Adipose tissue (tissue), 3 donors: ENCODE results near the gene GTF2E1. TPM values are rescaled to one million over a fixed set of nuclear protein-coding genes. Genes with fewer than 3 reads are reported as not detected.

ENCODE experiments used
- H3K27ac ChIP-seq: one replicate; pipeline ENCODE4 v1.5.1; 2013; ENCODE audit warnings: low read depth, low read length
- WGBS, 3 donors: extraction: QIAGEN DNeasy Blood & Tissue Kit; methylation state at CpG; one replicate each; pipeline ENCODE4 v1.1.7; 2013; 5-methylcytosine and 5-hydroxymethylcytosine counted together
- polyA plus RNA-seq, 3 donors: library from polyadenylated mRNA; stranded (reverse); fragments of 200-250 nt; gene quantifications; one replicate each; pipeline ENCODE4 v1.2.3, GENCODE V29; 2013
- donor health status: healthy with polysubstance abuse.
- donor health status: Bipolar disorder and iron deficiency.
- donor health status: healthy.

Gene GTF2E1
- polyA plus RNA-seq, 3 donors: 3.0 to 5.6 (median 3.1) TPM

DNA sequence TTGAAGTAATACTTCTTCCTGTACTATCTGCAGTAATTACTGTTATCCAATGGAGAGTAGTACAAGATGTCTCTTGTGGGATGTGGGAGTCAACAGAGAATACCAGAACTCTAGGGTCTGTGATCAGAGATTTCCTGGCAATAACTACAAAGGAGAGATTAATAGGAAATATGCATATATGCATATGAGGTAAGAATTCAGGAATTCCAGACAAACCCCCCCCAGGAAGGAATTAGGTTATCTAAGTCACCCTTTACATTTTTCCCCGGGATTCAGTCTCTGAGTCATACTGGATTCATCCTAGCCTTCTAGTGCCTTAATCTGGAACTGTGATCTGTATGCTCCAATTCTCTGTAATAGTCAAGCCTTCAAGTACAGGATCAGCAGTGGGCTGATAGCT is 49.4 kb downstream of the GTF2E1 start:
- no peak overlapping the region for H3K27ac ChIP-seq
- WGBS, 3 donors: 62 to 83% (median 81%) methylated on average over 1 of the region's 1 CpG

DNA sequence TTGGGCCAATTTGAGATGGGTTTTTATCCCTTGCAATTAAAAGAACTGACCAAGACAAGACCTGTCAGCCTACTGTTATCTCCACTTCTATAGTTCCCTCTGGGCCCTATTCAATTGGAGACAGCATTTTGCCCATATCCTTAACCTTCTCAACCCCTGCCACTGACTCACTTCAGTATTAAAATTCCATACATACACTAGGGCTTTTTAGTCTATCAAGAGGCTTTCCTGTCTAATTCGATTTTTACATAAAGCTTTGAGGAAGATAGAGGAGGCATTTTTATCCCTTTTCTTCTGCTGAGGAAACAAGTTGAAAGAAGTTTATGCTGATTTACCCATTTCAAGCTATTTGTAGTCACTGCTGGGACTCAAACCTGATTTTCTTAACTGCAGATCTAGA is 51.1 kb downstream of the GTF2E1 start:
- no peak overlapping the region for H3K27ac ChIP-seq
- 71 to 92% (median 78%) methylated on average over 1 of the region's 1 CpG for WGBS, 3 donors

DNA sequence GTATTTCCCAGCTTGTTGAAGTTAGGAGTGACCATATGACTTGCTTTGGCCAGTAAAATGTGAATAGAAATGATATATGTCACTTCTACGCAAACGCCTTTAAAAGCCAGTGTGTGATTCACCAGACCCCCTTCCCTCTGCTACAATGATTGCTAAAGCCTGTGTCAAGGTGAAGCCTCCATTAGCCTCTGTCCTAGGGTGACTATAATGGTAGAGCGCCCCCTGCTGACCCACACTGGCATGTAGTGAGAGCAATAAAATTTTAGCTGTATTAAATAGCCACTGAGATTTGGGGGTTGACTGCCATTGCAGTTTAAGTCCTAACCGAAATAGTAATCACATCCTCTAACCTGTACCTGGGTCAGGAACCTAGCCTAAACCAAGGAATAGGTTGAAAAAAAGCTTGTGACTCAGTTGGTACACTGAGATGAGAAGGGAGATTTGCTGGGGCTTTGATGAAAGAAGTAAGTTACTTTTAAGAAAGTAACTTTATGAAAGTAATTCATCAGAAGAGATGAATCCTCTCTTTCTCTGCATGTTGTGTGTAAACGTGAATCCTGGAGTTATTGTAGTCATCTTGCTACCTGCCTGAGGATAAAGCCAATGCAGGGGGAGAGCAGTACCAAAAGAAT is 52.6 kb downstream of the GTF2E1 start:
- 26 to 57% (median 28%) methylated on average over 5 of the region's 5 CpGs for WGBS, 3 donors
- H3K27ac ChIP-seq: no peak overlapping the region

DNA sequence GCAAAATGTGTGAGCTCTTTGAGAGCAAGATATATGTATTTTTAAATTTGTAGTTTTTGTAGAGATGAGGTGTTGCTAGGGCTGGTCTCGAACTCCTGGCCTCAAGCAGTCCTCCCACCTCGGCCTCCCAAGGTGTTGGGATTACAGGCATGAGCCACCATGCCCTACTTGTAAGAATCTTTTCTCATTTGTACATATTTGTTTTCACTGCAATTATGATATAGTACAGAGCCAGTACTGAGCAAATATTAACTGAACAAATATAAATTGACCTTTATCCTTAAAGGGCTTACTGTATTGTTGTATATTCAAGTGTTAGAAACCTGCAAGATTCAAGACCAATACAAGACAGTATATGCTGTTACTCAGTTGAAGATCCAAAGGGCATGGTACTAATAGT is 53.4 kb downstream of the GTF2E1 start:
- H3K27ac ChIP-seq: no peak overlapping the region
- 49 to 77% (median 72%) methylated on average over 2 of the region's 2 CpGs for whole genome bisulfite sequencing, 3 donors

DNA sequence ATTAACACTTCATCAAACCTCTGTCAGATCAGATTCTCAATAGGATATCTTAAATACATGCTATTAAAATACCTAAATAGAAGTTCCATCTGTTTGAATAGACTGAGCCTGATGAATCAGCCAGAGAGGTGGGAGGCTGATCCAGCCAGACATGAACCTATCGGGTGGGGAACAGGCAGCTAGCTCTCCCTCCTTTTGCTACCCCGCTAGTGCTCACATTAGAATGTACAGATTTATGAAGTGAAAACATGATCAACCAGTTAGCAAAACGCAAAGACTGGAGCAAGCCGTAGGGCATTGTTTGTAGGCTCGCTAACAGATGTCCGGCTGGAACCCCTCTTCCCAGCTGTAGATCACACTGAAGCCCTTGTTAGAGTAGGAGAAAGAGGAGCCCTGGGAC is 54.4 kb downstream of the GTF2E1 start:
- whole genome bisulfite sequencing, 3 donors: 79 to 88% (median 86%) methylated on average over 6 of the region's 6 CpGs
- H3K27ac ChIP-seq: no peak overlapping the region

DNA sequence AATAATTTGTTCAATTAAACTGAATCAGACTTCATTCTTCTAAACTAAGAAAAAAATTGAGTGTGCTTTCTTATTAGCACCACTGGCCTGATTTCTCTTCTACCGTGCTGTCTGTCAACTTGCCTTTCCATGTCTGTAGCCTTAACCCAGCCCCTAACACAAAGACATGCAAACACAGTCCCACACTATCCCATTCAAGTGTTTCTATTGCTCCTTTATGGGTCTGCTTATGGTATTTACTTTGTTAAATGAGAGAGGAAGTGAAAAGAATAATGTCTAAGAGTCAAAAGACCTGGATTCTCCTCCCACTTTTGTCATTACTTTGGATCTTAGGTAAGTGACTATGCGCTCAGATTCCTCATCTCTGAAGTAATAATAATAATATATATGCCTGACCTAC is 55.3 kb downstream of the GTF2E1 start:
- H3K27ac ChIP-seq: no peak overlapping the region
- 86 to 92% (median 90%) methylated on average over 2 of the region's 2 CpGs for WGBS, 3 donors

DNA sequence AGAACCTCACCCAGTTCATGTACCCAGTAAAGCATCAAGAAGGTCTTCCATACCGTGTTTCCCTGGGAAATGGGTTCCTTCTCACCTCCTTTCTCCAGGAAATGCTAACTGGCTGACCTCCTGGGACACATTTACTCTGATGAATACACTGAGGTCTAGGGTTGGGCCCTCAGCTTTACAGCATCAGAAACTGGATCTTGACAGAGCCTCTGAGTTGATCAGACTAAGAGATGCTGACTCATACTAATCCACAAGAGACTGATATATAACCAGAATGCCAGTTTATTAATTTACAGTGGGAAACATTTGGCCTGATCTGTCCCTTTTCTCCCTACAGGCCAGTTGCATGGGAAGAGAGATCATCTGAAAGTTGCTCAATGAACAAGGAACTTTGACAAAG is 55.8 kb downstream of the GTF2E1 start:
- no peak overlapping the region for H3K27ac ChIP-seq
- 57 to 94% (median 65%) methylated on average over 1 of the region's 1 CpG for WGBS, 3 donors

DNA sequence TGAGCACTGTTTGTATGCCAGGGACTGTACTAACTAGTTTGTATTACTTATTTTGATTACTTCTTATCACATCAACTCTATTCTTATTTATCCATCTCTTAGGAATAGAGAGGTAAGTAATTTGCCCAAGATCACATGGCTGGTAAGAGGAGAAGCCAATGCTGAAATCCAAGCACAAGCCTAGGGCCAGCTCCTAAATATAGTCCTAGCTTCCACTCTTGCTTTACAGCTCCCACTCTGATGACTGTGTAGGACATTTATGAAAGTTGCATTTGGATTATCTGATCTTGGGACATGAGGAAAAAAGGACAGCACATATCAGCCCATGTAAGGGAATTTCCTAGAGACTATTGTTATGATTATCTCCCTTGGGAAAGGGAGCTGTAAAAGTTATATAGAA is 58.1 kb downstream of the GTF2E1 start:
- H3K27ac ChIP-seq: no peak overlapping the region

DNA sequence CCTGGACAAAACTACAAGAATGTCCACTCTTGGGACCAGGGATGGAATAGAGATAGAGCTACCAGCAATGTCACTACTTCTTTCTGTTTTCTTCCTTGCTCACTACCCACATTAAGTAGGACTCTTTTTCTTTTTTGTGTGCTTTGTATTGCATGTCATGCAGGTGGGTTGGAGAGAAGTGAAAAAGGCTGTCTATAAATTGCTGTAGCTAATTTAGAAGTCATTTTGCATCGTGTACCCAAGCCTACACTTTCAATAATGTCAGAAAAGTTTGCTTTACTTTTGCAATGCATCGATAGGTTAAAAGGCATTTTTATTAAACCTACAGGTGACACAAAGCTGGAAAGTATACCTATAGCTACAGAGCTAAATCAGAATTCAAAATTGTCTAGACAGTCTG is 58.9 kb downstream of the GTF2E1 start:
- H3K27ac ChIP-seq: no peak overlapping the region
- WGBS, 3 donors: 81 to 86% (median 82%) methylated on average over 2 of the region's 2 CpGs

DNA sequence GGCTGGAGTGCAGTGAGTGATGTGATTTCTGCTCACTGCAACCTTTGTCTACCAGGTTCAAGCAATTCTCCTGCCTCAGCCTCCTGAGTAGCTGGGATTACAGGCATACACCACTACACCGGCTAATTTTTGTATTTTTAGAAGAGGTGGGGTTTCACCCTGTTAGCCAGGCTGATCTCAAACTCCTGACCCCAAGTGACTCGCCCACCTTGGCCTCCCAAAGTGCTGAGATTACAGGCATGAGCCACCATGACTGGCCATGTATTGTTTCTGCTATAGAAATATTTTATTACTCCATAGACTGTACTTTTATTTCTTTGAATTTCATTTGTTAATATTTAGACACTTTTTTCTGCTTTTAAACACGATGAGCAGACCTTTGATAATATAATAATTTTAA is 60.4 kb downstream of the GTF2E1 start:
- no peak overlapping the region for H3K27ac ChIP-seq
- 62 to 83% (median 72%) methylated on average over 3 of the region's 3 CpGs for WGBS, 3 donors

DNA sequence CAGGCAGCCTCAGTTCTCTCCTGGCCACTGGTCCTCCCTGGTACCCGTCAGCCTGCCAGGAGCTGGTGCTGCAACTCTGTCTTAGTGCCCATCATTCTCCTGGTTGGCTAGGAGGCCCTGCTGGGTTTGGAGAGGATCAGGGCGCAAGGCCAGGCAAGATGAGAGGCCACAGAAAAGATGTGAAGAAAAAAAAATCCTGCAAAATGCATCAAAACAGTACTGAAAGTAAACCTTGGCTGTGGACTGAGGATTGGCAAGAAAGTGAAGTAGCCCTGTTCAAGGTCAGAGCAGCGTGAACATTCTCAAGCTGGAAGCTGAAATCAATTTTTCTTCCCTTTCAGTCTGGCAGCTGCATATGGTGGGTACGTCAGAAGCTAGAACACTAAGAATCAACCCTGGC is 74.2 kb downstream of the GTF2E1 start:
- WGBS, 3 donors: 39 to 74% (median 70%) methylated on average over 4 of the region's 4 CpGs
- H3K27ac ChIP-seq: no peak overlapping the region

DNA sequence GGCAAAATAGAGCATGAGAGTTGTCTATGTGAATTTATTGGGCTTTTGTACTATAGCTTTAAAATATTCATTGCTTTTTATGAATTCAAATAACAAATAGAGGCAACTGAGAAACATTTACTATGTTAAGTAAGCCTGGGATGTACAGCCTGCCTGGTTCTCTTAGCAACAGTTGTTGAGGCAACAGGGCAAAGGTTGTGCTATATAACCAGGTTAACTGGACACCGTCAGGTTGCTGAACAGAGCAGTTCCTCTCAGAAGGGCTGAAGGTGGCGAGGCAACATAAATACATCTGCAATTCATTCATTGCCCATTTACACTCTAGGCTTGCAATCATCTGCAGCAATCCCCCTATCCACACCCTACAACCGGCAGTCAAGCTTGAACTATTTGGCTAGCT is 78.2 kb downstream of the GTF2E1 start:
- WGBS, 3 donors: 59 to 83% (median 63%) methylated on average over 3 of the region's 3 CpGs
- H3K27ac ChIP-seq: no peak overlapping the region

DNA sequence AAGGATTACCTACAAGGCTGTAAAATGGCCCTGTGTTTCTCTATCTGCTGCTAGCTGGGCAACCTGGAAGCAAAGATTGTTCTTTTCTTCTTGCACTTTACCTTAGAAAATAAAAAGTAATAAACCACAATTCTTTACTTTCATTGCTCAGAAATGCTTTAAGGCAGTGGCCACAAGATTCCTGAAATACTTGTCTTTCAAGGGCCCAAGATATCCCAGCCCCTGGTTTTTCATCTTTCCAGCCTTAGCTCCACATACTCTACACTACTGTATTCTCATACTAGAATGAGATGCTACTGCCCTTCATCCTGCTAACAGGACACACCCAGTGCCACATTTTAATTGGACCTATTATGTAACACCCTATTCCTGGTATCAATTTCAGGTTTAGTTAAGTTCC is 78.9 kb downstream of the GTF2E1 start:
- no peak overlapping the region for H3K27ac ChIP-seq

DNA sequence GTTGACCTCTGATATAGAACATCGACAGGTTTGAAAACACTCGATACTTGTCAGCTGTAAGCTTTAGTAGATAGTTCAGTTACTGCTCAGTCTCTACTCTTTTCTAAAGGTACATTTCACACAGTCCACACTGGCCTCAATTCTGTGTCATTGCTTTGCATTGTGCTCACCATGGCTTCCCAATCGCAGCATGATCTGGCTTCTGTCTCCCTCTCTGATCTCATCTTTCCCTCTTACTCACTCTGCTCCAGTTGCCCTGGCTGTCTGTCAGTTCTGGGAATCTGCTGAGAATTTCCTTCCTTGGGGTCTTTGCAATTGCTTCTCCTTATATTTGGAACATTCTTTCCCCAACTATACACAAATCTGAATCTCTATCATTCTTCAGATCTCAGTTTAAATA is 80.6 kb downstream of the GTF2E1 start:
- WGBS, 3 donors: 74 to 89% (median 86%) methylated on average over 3 of the region's 3 CpGs
- no peak overlapping the region for H3K27ac ChIP-seq

DNA sequence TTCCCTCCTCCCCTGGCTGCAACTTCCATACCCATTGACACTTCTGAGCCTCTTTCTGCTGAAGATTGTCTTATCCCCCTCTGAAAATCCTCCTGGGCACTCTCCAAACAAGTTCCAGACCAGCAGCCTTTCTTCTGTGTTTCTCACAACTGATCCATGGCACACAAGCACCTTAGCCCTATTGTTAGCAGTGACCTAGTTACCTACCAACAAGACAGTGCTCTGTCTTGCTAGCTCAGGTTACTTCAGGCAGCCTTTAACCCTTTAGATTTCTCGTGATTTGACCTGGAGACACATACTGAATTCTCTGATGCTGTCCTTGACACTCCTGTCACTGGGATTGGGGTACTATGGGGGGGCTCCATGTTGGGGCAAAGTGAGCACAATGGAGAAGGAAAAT is 82.1 kb downstream of the GTF2E1 start:
- 22 to 48% (median 31%) methylated on average over 1 of the region's 1 CpG for WGBS, 3 donors

DNA sequence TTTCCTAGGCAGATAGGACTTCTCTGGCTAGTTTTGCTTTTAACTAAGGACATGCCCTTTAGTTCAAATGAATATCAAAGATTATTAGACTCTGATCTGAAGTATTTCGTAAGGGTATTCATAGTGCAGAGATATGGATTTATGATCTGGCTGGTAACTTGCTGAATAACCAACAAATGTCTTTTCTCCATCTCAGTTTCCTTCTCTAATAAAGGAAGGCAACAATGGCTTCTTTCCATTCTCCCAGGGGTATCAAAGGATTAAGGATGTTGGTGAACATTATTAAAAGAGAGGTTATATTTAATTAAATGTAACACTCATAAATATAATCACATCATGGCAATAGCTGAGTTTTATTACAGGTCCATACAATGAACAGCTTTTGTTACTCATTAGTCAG is 86.3 kb downstream of the GTF2E1 start:
- WGBS, 3 donors: 46 to 67% (median 64%) methylated on average over 1 of the region's 1 CpG
- no peak overlapping the region for H3K27ac ChIP-seq

More for the DNA sequence above, 82.1 kb downstream of the GTF2E1 start:
- H3K27ac ChIP-seq: no peak overlapping the region

DNA sequence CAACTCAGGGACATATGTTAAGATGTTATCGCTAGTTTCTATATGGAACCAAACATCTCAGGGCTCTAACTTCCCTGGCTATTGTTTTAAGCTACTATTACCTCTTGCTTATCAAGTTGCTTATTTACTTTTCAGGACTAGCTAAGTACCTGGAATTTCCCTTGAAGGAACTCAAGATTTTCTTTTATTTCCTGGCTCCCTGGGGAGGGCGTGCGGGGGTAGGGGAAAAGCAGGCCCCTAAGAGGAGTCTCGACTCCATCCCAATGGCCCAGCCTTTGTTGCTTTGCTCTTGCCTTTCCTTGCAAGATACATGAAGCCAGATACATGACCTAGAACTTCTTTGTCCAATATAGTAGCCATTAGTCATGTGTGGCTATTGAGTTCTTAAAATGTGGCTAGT is 88.5 kb downstream of the GTF2E1 start:
- no peak overlapping the region for H3K27ac ChIP-seq
- 67 to 74% (median 70%) methylated on average over 4 of the region's 4 CpGs for WGBS, 3 donors
